Mammary epithelial cell (primary cell): Measurements from ENCODE around the gene KLHL35.

ENCODE experiments used
- EZH2 ChIP-seq: IDR thresholded peaks from 2 replicates; pipeline ENCODE4 v1.6.1; 2012; ENCODE audit warnings: low read length, inconsistent platforms, borderline replicate concordance
- TF ChIP-seq, protein P1 (sequence below), 2 donors: IDR thresholded peaks in 1 of 2; conservative IDR thresholded peaks in 1 of 2; 2 replicates each; pipeline ENCODE4 v1.5.1; 2011 to 2012; ENCODE audit warnings: inconsistent platforms in 2 of 2, low read length in 2 of 2, mild to moderate bottlenecking in 2 of 2, control low read depth in 1 of 2, low read depth in 1 of 2; ENCODE audit not compliant: insufficient read depth in 1 of 2; ENCODE audit errors: extremely low read depth in 1 of 2

DNA sequence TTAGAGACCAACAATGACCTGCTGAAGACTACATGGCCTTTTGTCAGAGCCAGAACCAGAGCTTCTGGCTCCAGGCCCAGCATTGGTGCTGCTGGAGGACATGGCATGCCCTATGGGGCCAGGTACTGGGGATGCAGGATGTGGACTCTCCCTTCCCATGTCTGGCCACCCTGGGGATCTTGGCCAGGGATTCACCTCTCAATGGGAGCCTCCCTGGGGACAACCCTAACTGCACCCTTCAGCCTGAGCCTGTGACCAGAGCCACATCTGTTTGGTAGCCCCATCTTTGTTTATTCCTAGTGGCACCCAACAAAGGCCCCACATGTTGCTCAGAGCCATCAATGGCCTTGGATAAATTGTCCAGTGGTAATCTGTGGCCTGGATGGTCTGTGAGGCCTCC lies 5.8 kb downstream of the KLHL35 start:
- TF ChIP-seq, protein P1, sequence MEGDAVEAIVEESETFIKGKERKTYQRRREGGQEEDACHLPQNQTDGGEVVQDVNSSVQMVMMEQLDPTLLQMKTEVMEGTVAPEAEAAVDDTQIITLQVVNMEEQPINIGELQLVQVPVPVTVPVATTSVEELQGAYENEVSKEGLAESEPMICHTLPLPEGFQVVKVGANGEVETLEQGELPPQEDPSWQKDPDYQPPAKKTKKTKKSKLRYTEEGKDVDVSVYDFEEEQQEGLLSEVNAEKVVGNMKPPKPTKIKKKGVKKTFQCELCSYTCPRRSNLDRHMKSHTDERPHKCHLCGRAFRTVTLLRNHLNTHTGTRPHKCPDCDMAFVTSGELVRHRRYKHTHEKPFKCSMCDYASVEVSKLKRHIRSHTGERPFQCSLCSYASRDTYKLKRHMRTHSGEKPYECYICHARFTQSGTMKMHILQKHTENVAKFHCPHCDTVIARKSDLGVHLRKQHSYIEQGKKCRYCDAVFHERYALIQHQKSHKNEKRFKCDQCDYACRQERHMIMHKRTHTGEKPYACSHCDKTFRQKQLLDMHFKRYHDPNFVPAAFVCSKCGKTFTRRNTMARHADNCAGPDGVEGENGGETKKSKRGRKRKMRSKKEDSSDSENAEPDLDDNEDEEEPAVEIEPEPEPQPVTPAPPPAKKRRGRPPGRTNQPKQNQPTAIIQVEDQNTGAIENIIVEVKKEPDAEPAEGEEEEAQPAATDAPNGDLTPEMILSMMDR (conservative IDR thresholded peaks at IDR 0.05 in 1 of 2, IDR thresholded peaks at IDR 0.05 in 1 of 2; ENCODE audit: extremely low read depth in 1 of 2, insufficient read depth in 1 of 2, low read depth in 1 of 2, low read length in 2 of 2), result no peak
- no peak for TF ChIP-seq EZH2
